Caco-2 (cell line): ENCODE measurements around the gene GPRIN1. TPM values are rescaled to one million over a fixed set of nuclear protein-coding genes. Genes with fewer than 3 reads are reported as not detected.

Experiments
- BruUV-seq: library from RNA; stranded (reverse); fragments of 400-500 nt; replicated peaks from 2 replicates; lab custom pipeline; 2021; lab: Mats Ljungman, UMichigan
- CTCF ChIA-PET: fragments of 300-600 bp; sonication (Branson Sonifier 250); formaldehyde crosslinking; loops from one replicate; lab custom pipeline; 2022; ENCODE audit warnings: antibody characterized with exemption; lab: Charles Lee
- POLR2A ChIA-PET: fragments of 300-600 bp; sonication (Branson Sonifier 250); formaldehyde crosslinking; loops from one replicate; lab custom pipeline; 2022; ENCODE audit warnings: antibody characterized with exemption; lab: Charles Lee
- DNase-seq, 2 experiments: peaks; one replicate each; pipeline versions ENCODE4 v3.0.0 to v3.0.0-alpha.2; 2020 to 2022
- H3K27me3 ChIP-seq: replicated peaks from 2 replicates; pipeline ENCODE4 v1.6.0; 2011; ENCODE audit warnings: low read length; ENCODE audit not compliant: control insufficient read depth, insufficient read depth
- H3K36me3 ChIP-seq: 2 replicates; pipeline ENCODE4 v1.5.1; 2011; ENCODE audit warnings: low read length; ENCODE audit not compliant: control insufficient read depth, insufficient read depth
- H3K4me1 ChIP-seq: fragments of 250-450 bp; sonication (Bioruptor Pico); 2 replicates; pipeline ENCODE4 v1.5.1; 2020; ENCODE audit warnings: mild to moderate bottlenecking
- H3K4me3 ChIP-seq: 2 replicates; pipeline ENCODE4 v1.5.1; 2011; ENCODE audit warnings: low read depth, mild to moderate bottlenecking, control low read depth, low read length
- H3K9me3 ChIP-seq: fragments of 250-450 bp; sonication (Bioruptor Pico); 2 replicates; pipeline ENCODE4 v1.5.1; 2020; ENCODE audit warnings: mild to moderate bottlenecking, moderate library complexity
- H3K27ac Mint-ChIP-seq: one replicate; pipeline ENCODE4 v1.8.0; 2022; ENCODE audit warnings: mixed read lengths; ENCODE audit not compliant: unreplicated experiment
- H3K27me3 Mint-ChIP-seq: one replicate; pipeline ENCODE4 v1.8.0; 2022; ENCODE audit warnings: mixed read lengths; ENCODE audit not compliant: insufficient read depth, unreplicated experiment
- H3K36me3 Mint-ChIP-seq: one replicate; pipeline ENCODE4 v1.8.0; 2022; ENCODE audit warnings: mild to moderate bottlenecking, mixed read lengths; ENCODE audit not compliant: insufficient read depth, unreplicated experiment
- H3K4me1 Mint-ChIP-seq: one replicate; pipeline ENCODE4 v1.8.0; 2022; ENCODE audit warnings: low read depth, mixed read lengths; ENCODE audit not compliant: unreplicated experiment
- H3K4me3 Mint-ChIP-seq: one replicate; pipeline ENCODE4 v1.8.0; 2022; ENCODE audit warnings: mild to moderate bottlenecking, moderate library complexity, mixed read lengths; ENCODE audit not compliant: unreplicated experiment
- H3K9me3 Mint-ChIP-seq: one replicate; pipeline ENCODE4 v1.8.0; 2022; ENCODE audit warnings: mixed read lengths; ENCODE audit not compliant: unreplicated experiment
- intact Hi-C: fragments of 100-400 bp; cut with micrococcal nuclease; formaldehyde crosslinking; loops from one replicate; pipeline ENCODE4 v1.10.0; 2022; ENCODE audit not compliant: unreplicated experiment
- total RNA-seq: library from RNA; stranded (reverse); gene quantifications from 2 replicates; pipeline ENCODE4 v1.2.3, GENCODE V29; 2022
- TF ChIP-seq, protein P1 (sequence below), 2 experiments: fragments of 200-600 bp in 1 of 2; IDR thresholded peaks; 1 replicate in 1 of 2; 2 replicates in 1 of 2; pipeline versions ENCODE4 v1.5.1 to v1.8.0; 2011 to 2022; ENCODE audit warnings: antibody characterized with exemption in 1 of 2, control low read depth in 1 of 2, inconsistent platforms in 1 of 2, low read depth in 1 of 2, low read length in 1 of 2, mild to moderate bottlenecking in 1 of 2, moderate library complexity in 1 of 2; ENCODE audit not compliant: insufficient read depth in 1 of 2, severe bottlenecking in 1 of 2, unreplicated experiment in 1 of 2

Gene GPRIN1
- total RNA-seq, 1 experiment from 2014 or later: 3.9 TPM

- CTCF ChIA-PET: no interaction called here
- TF ChIP-seq, protein P1, sequence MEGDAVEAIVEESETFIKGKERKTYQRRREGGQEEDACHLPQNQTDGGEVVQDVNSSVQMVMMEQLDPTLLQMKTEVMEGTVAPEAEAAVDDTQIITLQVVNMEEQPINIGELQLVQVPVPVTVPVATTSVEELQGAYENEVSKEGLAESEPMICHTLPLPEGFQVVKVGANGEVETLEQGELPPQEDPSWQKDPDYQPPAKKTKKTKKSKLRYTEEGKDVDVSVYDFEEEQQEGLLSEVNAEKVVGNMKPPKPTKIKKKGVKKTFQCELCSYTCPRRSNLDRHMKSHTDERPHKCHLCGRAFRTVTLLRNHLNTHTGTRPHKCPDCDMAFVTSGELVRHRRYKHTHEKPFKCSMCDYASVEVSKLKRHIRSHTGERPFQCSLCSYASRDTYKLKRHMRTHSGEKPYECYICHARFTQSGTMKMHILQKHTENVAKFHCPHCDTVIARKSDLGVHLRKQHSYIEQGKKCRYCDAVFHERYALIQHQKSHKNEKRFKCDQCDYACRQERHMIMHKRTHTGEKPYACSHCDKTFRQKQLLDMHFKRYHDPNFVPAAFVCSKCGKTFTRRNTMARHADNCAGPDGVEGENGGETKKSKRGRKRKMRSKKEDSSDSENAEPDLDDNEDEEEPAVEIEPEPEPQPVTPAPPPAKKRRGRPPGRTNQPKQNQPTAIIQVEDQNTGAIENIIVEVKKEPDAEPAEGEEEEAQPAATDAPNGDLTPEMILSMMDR (IDR thresholded peaks at IDR 0.05; ENCODE audit: insufficient read depth in 1 of 2, low read depth in 1 of 2, low read length in 1 of 2, severe bottlenecking in 1 of 2, unreplicated experiment in 1 of 2): no peak
- Histone ChIP-seq H3K27me3 (no peaks in the 10 kb centered on the region; the same call in none of the 2 replicates), H3K4me1 (no peaks in the 10 kb centered on the region), H3K4me3 (no peak overlapping the region), H3K9me3 (no peaks in the 10 kb centered on the region), H3K36me3 (no peaks in the 10 kb centered on the region)
- no peak for DNase-seq
- Mint-ChIP-seq H3K27ac (no peak overlapping the region), H3K4me3 (no peak overlapping the region), H3K36me3 (no peaks in the 10 kb centered on the region), H3K4me1 (no peaks in the 10 kb centered on the region), H3K9me3 (no peaks in the 10 kb centered on the region), H3K27me3 (peaks cover 21% of the 10 kb centered on the region)
- POLR2A ChIA-PET: no interaction called here
- intact Hi-C loops: no loop called here
- no TSS peak for BruUV-seq
Observed at GRCh38 chr5:176639208-176639607, 29.3 kb upstream of the GPRIN1 start.

- Histone ChIP-seq H3K27me3 (no peaks in the 10 kb centered on the region; the same call in none of the 2 replicates), H3K4me1 (no peaks in the 10 kb centered on the region), H3K4me3 (no peak overlapping the region), H3K9me3 (no peaks in the 10 kb centered on the region), H3K36me3 (no peaks in the 10 kb centered on the region)
- no TSS peak for BruUV-seq
- TF ChIP-seq, protein P1 (IDR thresholded peaks at IDR 0.05; ENCODE audit: insufficient read depth in 1 of 2, low read depth in 1 of 2, low read length in 1 of 2, severe bottlenecking in 1 of 2, unreplicated experiment in 1 of 2): no peak
- no peaks in the 10 kb centered on the region for H3K36me3 Mint-ChIP-seq
- ChIA-PET CTCF (no interaction called here), POLR2A (no interaction called here)
- H3K9me3 Mint-ChIP-seq: no peaks in the 10 kb centered on the region
- no peak overlapping the region for H3K4me3 Mint-ChIP-seq
- no peaks in the 10 kb centered on the region for H3K4me1 Mint-ChIP-seq
- intact Hi-C loops: no loop called here
- DNase-seq: no peak
- H3K27ac Mint-ChIP-seq: peak overlapping the region; percentile 47
- peaks cover 27% of the 10 kb centered on the region for H3K27me3 Mint-ChIP-seq
Observed at GRCh38 chr5:176638437-176638836, 28.5 kb upstream of the GPRIN1 start.

GRCh38 chr5:176637556-176637955 is 27.6 kb upstream of the GPRIN1 start:
- Mint-ChIP-seq H3K4me3 (no peak overlapping the region), H3K4me1 (no peaks in the 10 kb centered on the region), H3K27ac (no peak overlapping the region), H3K36me3 (no peaks in the 10 kb centered on the region), H3K27me3 (peaks cover 27% of the 10 kb centered on the region), H3K9me3 (no peaks in the 10 kb centered on the region)
- Histone ChIP-seq H3K27me3 (no peaks in the 10 kb centered on the region; the same call in none of the 2 replicates), H3K36me3 (no peaks in the 10 kb centered on the region), H3K9me3 (no peaks in the 10 kb centered on the region), H3K4me1 (no peaks in the 10 kb centered on the region), H3K4me3 (no peak overlapping the region)
- intact Hi-C loops: no loop called here
- ChIA-PET CTCF (no interaction called here), POLR2A (no interaction called here)
- no peak for DNase-seq
- TF ChIP-seq, protein P1 (IDR thresholded peaks at IDR 0.05; ENCODE audit: insufficient read depth in 1 of 2, low read depth in 1 of 2, low read length in 1 of 2, severe bottlenecking in 1 of 2, unreplicated experiment in 1 of 2): no peak
- BruUV-seq: no TSS peak
